Activated CD8-positive, alpha-beta memory T cell treated with anti-CD3 and anti-CD28 coated beads, Interleukin-2, amount 10 ng/mL, durations not matched to agents 7 days and 5 days (primary cell): ENCODE data around the gene GTF3C4. TPM values are rescaled to one million over a fixed set of nuclear protein-coding genes. Genes with fewer than 3 reads are reported as not detected.

ENCODE experiments used
- ATAC-seq: fragments of 150-1000 bp; cut with Tn5 transposase; one replicate; pipeline ENCODE4 v1.10.0; 2021; ENCODE audit warnings: moderate library complexity
- CTCF ChIA-PET: fragments of 350-600 bp; sonication (Branson Sonifier 250); formaldehyde crosslinking; loops from one replicate; lab custom pipeline; 2021; ENCODE audit warnings: antibody characterized with exemption; lab: Charles Lee
- DNase-seq: peaks from one replicate; pipeline ENCODE4 v3.0.0-alpha.2; 2020
- H3K27ac Mint-ChIP-seq: one replicate; pipeline ENCODE4 v1.8.0; 2021; ENCODE audit warnings: mild to moderate bottlenecking, mixed read lengths
- H3K27me3 Mint-ChIP-seq: one replicate; pipeline ENCODE4 v1.8.0; 2021; ENCODE audit warnings: mixed read lengths
- H3K36me3 Mint-ChIP-seq: one replicate; pipeline ENCODE4 v1.8.0; 2021; ENCODE audit warnings: mild to moderate bottlenecking, mixed read lengths
- H3K4me1 Mint-ChIP-seq: one replicate; pipeline ENCODE4 v1.8.0; 2021; ENCODE audit warnings: mixed read lengths
- H3K4me3 Mint-ChIP-seq: one replicate; pipeline ENCODE4 v1.8.0; 2021; ENCODE audit warnings: mild to moderate bottlenecking, moderate library complexity, mixed read lengths
- H3K9me3 Mint-ChIP-seq: one replicate; pipeline ENCODE4 v1.8.0; 2022; ENCODE audit warnings: low read depth, mixed read lengths
- total RNA-seq, 2 experiments: library from RNA; stranded (reverse); gene quantifications; one replicate each; pipeline ENCODE4 v1.2.3, GENCODE V29; 2021

The GTF3C4 gene
- total RNA-seq, 2 experiments from 2014 or later = 11.8 to 16.0 TPM

DNA sequence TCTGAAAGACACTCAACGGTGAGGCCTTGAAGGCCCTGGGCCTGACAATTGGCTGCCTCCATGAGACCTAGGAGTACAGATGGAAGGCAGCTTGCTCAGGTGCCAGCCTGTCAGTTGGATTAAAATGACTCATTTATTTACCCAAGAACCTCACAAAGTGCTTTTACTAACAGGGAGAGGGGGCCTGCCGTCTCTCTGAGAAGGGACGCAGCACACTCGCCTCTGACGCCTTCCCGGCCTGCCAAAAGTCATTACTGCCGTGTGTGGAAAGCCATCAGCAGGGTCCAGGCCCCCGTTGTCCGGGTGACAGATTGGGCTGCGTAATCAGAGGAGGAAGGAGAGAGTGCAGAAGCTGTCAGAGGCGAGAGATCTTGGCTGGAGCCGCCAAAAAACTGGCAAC lies 32.9 kb upstream of the GTF3C4 start:
- ATAC-seq (no peak), DNase-seq (no peak)
- Mint-ChIP-seq H3K36me3 (peaks cover 1% of the 10 kb centered on the region), H3K27ac (no peak overlapping the region), H3K4me1 (no peaks in the 10 kb centered on the region), H3K27me3 (no peaks in the 10 kb centered on the region), H3K4me3 (no peak overlapping the region), H3K9me3 (no peaks in the 10 kb centered on the region)
- CTCF ChIA-PET = interaction anchor here (1.9 kb wide), 1 partner anchor 12 kb away, joined by 4 read pairs; no protein-coding TSS in a partner anchor

DNA sequence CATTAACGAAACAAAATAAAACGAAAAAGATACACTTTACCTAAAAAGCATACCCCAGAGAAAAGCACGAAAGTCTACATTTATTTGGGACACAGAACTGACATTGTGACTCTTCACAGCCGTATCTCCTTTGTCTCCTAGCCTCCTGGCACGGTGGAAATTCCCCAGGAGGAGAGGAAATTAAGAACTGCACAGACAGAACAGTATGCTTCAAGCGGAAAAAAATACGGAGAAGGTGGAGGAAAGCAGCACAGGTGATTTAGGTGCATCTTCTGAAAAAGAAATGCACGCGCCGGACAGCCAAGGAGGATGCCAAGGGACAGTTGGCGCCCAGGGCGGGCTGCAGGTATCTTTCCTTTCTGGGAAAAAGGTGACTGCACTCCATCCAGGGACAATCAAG lies 32.5 kb upstream of the GTF3C4 start:
- H3K4me3 Mint-ChIP-seq = no peak overlapping the region

DNA sequence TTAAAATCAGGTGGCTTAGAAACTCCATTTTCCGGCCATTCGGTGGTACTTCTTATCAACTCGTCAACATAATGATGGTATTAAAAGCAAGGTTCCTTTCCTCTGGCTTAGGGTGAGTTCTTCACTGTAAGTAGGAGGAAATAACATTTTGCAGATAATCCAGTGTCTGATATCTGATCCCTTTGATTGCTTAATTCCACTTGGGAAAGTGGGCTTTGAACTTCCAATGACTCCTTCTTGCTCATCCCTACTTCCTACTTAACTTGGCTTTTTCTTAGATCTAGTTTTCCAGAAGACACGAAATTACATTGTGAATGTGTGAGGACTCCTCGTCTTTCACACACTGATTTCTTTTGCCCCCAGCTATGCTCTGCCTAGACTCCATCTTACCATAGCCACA lies 32.0 kb upstream of the GTF3C4 start:
- H3K4me1 Mint-ChIP-seq = no peaks in the 10 kb centered on the region
- H3K27me3 Mint-ChIP-seq = no peaks in the 10 kb centered on the region
- no peak for ATAC-seq
- no peaks in the 10 kb centered on the region for H3K9me3 Mint-ChIP-seq
- H3K27ac Mint-ChIP-seq = no peak overlapping the region
- H3K4me3 Mint-ChIP-seq = no peak overlapping the region
- no peak for DNase-seq
- CTCF ChIA-PET = no interaction called here
- H3K36me3 Mint-ChIP-seq = peaks cover 1% of the 10 kb centered on the region

More for the DNA sequence above, 32.5 kb upstream of the GTF3C4 start:
- H3K27ac Mint-ChIP-seq = no peak overlapping the region
- H3K4me1 Mint-ChIP-seq = no peaks in the 10 kb centered on the region
- H3K27me3 Mint-ChIP-seq = no peaks in the 10 kb centered on the region
- CTCF ChIA-PET = no interaction called here
- no peaks in the 10 kb centered on the region for H3K9me3 Mint-ChIP-seq
- ATAC-seq = no peak
- DNase-seq = no peak
- H3K36me3 Mint-ChIP-seq = peaks cover 1% of the 10 kb centered on the region

DNA sequence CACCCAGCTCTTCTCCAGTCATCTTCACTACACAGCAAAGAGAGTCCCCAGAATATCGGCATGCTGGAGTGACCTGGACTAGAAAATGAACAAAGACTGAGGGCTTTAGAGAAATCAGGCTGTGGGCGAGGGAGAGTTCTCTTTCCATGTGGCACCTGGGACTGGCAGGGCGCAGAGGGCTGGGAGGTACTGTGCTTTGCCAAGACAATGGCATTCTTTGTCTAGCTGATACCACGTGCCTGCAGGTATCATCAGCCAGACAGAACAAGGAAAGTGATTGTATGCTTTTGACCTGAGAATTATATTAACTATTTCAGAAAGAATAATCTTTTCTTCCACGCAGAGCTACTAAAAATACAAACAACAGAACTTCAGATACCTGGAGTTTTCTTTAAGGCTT lies 30.9 kb upstream of the GTF3C4 start:
- Mint-ChIP-seq H3K27me3 (no peaks in the 10 kb centered on the region), H3K9me3 (no peaks in the 10 kb centered on the region), H3K27ac (no peak overlapping the region), H3K4me3 (no peak overlapping the region), H3K4me1 (peaks cover 2% of the 10 kb centered on the region), H3K36me3 (no peaks in the 10 kb centered on the region)
- no peak for DNase-seq
- ATAC-seq = no peak
- CTCF ChIA-PET = no interaction called here

DNA sequence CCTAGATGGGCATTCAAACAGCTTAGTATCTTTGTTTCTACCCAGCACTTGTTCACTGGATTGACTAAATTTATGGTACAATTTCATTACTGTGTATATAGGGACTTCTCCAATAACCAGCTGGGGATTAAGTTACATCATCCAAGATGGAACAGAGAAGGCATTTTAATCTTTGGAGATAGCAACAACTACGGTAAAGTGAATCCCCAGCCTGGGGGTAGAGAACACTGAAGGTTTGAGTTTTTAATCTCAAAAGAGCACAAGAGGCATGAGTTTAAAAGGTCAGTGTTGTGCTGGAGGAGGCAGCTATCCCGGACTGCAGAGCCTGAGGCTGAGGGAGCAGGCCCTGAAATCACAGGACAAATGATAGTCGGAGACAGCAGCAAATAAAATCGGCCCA lies 29.0 kb upstream of the GTF3C4 start:
- CTCF ChIA-PET = no interaction called here
- peaks cover 2% of the 10 kb centered on the region for H3K4me1 Mint-ChIP-seq
- H3K9me3 Mint-ChIP-seq = no peaks in the 10 kb centered on the region
- DNase-seq = no peak
- no peak for ATAC-seq
- no peak overlapping the region for H3K4me3 Mint-ChIP-seq
- H3K27ac Mint-ChIP-seq = no peak overlapping the region
- peaks cover 9% of the 10 kb centered on the region for H3K36me3 Mint-ChIP-seq
- H3K27me3 Mint-ChIP-seq = no peaks in the 10 kb centered on the region

DNA sequence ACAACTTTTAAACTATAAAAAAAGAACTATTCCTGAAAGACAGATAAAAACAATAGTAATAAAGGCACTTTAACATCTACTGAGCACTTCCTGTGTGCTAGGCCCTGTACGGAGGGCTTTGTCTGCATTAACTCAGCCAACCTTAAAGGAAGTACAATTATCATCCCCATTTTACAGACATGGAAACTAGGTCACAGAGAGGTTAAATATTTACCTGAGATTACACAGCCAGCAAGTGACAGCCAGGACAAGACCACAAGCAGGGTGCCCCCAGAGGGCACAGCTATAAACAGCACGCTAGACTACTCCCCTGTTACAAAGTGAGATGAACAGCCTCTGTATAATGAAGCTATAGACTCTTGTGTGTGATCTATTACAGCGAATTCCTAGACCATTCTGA lies 26.0 kb upstream of the GTF3C4 start:
- Mint-ChIP-seq H3K4me3 (no peak overlapping the region), H3K36me3 (peaks cover 13% of the 10 kb centered on the region)
- ATAC-seq = peak; percentile 61

DNA sequence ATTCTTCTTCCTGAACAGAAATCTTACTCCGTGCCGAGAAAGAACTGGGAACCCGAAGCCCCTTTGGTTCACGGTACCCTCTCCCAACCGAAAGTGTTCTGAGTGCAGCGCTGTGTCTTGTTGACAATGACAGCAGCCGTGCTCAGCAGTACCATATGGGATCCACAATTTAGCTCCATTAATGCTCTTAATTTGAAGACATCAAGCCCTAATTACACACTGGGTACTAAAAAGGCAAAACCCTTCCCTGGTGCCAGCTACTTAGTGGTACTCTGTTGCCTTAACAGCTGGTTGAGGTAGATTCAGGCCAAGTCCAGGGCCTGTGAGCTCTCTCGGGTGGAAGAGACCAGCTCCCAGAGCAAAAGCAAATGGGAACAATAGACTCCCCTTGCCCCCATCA lies 25.0 kb upstream of the GTF3C4 start:
- Mint-ChIP-seq H3K27me3 (no peaks in the 10 kb centered on the region), H3K4me3 (no peak overlapping the region), H3K9me3 (no peaks in the 10 kb centered on the region), H3K4me1 (peaks cover 2% of the 10 kb centered on the region), H3K36me3 (peaks cover 16% of the 10 kb centered on the region), H3K27ac (no peak overlapping the region)
- ATAC-seq = no peak
- CTCF ChIA-PET = interaction anchor here (1.6 kb wide), 1 partner anchor 29 kb away, joined by 4 read pairs; no protein-coding TSS in a partner anchor
- DNase-seq = no peak

More for the DNA sequence above, 26.0 kb upstream of the GTF3C4 start:
- DNase-seq = no peak
- CTCF ChIA-PET = interaction anchor here (0.8 to 1.6 kb wide), 2 partner anchors 28 to 125 kb away, joined by 3 to 4 read pairs; no protein-coding TSS in a partner anchor
- Mint-ChIP-seq H3K4me1 (peaks cover 2% of the 10 kb centered on the region), H3K27ac (no peak overlapping the region), H3K9me3 (no peaks in the 10 kb centered on the region), H3K27me3 (no peaks in the 10 kb centered on the region)

DNA sequence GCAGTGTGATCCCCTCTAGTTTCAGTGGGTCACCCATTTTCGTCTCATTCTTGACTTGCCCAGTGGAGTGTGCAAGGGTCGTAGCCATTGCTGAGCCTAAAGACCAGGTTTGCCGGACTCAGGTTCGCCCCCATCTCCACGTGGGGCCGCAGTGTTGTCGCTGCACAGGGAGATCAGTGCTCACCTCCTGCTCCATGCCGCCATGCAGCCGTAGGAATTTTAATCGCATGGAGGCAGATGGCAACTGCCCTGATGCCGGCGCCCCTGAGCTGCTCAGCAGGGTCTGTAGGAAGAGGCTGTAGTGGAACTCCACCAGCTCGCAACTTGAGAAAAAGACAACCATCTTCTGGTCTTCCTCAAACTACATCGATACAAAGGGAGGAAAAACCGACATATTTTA lies 24.6 kb upstream of the GTF3C4 start:
- CTCF ChIA-PET = no interaction called here
- peaks cover 2% of the 10 kb centered on the region for H3K4me1 Mint-ChIP-seq
- DNase-seq = no peak
- no peaks in the 10 kb centered on the region for H3K9me3 Mint-ChIP-seq
- no peak for ATAC-seq
- no peaks in the 10 kb centered on the region for H3K27me3 Mint-ChIP-seq
- H3K4me3 Mint-ChIP-seq = no peak overlapping the region
- H3K27ac Mint-ChIP-seq = no peak overlapping the region
- H3K36me3 Mint-ChIP-seq = peaks cover 16% of the 10 kb centered on the region

DNA sequence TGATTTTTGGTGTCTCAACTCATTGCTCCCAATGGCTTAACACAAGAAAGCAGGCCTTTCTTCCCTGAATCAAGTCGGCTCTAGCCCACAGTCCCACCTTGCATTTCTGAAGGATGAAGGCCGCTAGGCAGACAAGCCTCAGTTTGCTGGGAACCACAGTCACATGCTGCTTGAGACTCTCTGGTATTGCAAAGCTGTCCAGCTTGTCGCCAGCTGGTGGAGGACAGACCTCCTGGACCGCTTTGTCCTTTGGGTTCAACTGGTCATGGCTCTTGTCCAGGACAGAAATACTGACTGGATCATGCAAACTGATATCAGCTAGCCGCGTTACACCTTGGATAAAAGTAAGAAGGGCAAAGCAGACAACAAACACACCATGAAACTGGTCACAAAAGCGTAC lies 23.5 kb upstream of the GTF3C4 start:
- CTCF ChIA-PET = interaction anchor here (1.4 kb wide), 1 partner anchor 43 kb away, joined by 3 read pairs; no protein-coding TSS in a partner anchor
- Mint-ChIP-seq H3K27me3 (no peaks in the 10 kb centered on the region), H3K4me3 (no peak overlapping the region), H3K36me3 (peaks cover 16% of the 10 kb centered on the region), H3K9me3 (no peaks in the 10 kb centered on the region), H3K27ac (no peak overlapping the region), H3K4me1 (peaks cover 2% of the 10 kb centered on the region)
- no peak for ATAC-seq
- DNase-seq = no peak

DNA sequence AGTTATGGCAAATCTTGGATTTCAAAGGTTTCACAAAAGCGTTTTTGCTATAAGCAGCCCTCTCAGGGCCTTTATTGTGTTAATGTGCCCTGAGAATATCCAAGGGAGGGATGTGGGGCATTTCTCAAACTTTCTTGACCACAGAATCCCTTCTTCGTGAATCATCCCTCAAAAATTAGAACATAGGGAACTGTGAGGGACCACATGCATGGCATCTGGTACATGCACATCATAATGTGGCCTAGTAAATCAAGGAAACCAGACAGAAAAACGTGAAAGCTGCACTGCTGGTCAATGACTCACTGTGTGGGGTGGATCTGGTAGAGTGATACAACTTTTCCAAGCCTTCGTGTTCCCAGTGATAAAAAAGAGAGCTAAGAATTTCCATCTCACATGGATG lies 22.9 kb upstream of the GTF3C4 start:
- no peak overlapping the region for H3K27ac Mint-ChIP-seq
- no peak for ATAC-seq
- CTCF ChIA-PET = interaction anchor here (1.0 to 1.4 kb wide), 2 partner anchors 23 to 43 kb away, joined by 3 to 4 read pairs; partner anchors contain the start of genes DDX31 and GTF3C4
- DNase-seq = no peak
- no peak overlapping the region for H3K4me3 Mint-ChIP-seq
- H3K27me3 Mint-ChIP-seq = no peaks in the 10 kb centered on the region
- H3K9me3 Mint-ChIP-seq = no peaks in the 10 kb centered on the region
- peaks cover 16% of the 10 kb centered on the region for H3K36me3 Mint-ChIP-seq
- peaks cover 2% of the 10 kb centered on the region for H3K4me1 Mint-ChIP-seq

DNA sequence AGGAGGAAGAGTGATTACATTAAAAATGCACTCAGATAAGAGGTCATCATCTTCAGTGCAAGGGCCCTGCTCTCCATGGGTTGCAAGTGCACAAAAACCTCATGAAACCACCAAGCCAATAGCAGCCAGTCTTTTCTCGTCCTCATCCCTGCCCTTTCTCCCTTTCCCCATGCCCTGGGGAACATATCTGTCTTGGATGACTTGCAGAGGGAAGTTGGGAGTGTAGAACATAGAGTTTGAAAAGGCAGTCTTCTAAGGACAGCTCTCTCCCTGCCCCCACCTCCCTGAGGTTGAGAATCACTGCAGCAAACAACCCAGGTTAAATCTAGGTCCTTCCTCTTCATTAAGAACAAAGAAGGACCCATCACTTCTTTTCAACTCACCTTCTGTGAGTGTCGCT lies 22.5 kb upstream of the GTF3C4 start:
- no peaks in the 10 kb centered on the region for H3K27me3 Mint-ChIP-seq
- ATAC-seq (no peak), DNase-seq (no peak)
- CTCF ChIA-PET = interaction anchor here (1.0 to 1.4 kb wide), 2 partner anchors 22 to 44 kb away, joined by 3 to 4 read pairs; partner anchors contain the start of genes DDX31 and GTF3C4
- peaks cover 19% of the 10 kb centered on the region for H3K36me3 Mint-ChIP-seq
- no peaks in the 10 kb centered on the region for H3K9me3 Mint-ChIP-seq
- no peak overlapping the region for H3K4me3 Mint-ChIP-seq
- H3K27ac Mint-ChIP-seq = no peak overlapping the region
- peaks cover 2% of the 10 kb centered on the region for H3K4me1 Mint-ChIP-seq

DNA sequence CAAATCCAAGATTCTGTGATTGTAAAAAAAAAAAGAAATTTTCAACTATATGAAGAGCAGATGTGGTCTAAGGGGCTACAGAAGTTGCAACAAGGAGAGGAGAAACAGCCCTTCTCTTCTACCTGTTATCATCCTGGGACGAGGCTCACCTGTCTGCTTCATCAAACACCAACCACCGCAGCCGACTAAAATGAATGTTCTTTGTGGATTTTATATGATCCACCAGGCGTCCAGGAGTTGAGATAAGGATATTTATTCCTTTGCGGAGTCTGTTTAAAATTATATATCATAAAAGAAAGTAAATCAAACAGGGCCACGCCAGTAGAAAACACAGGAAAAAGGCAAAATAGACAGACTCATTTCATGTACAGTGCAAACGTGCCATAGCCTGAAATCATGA lies 22.0 kb upstream of the GTF3C4 start:
- H3K36me3 Mint-ChIP-seq = peaks cover 19% of the 10 kb centered on the region
- no peak for ATAC-seq
- no peak overlapping the region for H3K27ac Mint-ChIP-seq

DNA sequence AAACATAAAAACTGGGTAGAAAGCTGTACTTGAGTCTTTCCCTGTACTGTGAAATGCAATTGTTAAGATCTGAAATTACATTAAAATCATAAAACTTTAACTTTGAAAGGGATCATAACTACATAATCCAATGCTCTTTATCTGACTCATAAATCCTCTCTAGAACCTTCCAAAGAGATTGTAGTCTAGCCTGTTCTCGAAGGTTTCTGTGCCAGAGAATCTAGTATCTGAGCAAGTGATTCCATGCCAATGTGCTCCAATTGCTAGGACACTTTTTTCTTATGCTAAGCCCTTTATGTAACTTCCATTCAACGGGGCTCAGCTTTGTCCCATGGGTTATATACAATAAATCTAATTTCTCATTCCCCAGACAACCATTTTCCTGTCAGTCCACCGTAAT lies 21.6 kb upstream of the GTF3C4 start:
- Mint-ChIP-seq H3K4me3 (no peak overlapping the region), H3K4me1 (peaks cover 2% of the 10 kb centered on the region), H3K36me3 (peaks cover 19% of the 10 kb centered on the region), H3K27ac (no peak overlapping the region), H3K9me3 (no peaks in the 10 kb centered on the region), H3K27me3 (no peaks in the 10 kb centered on the region)
- ATAC-seq (no peak), DNase-seq (no peak)
- CTCF ChIA-PET = interaction anchor here (1.1 to 1.7 kb wide), 3 partner anchors 12 to 121 kb away, joined by 3 to 4 read pairs (median 3); no protein-coding TSS in a partner anchor

More for the DNA sequence above, 22.0 kb upstream of the GTF3C4 start:
- no peaks in the 10 kb centered on the region for H3K9me3 Mint-ChIP-seq
- no peak for DNase-seq
- H3K27me3 Mint-ChIP-seq = no peaks in the 10 kb centered on the region
- CTCF ChIA-PET = interaction anchor here (1.0 to 1.7 kb wide), 4 partner anchors 12 to 44 kb away, joined by 3 to 4 read pairs (median 4); partner anchors contain the start of genes DDX31 and GTF3C4
- no peak overlapping the region for H3K4me3 Mint-ChIP-seq
- H3K4me1 Mint-ChIP-seq = peaks cover 2% of the 10 kb centered on the region

DNA sequence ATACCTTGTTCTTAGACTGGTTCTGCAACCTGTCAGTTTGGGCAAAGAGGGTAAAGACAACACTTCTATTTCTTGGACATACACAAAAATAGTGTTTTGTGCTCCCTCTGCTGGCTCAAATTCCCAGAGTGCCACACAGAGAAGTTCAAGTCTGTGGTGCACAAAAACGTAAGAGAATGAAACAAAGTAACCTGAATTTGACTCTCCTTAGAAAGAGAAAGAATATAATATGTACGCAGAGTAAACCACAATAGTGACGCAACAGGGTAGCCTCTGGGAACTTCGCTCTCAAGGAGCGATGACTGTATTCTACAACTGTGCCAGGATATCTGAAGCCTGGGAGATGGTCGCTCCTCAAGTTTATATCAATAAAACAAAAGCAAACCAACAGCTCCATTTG lies 19.0 kb upstream of the GTF3C4 start:
- ATAC-seq = no peak
- H3K27me3 Mint-ChIP-seq = no peaks in the 10 kb centered on the region
- H3K27ac Mint-ChIP-seq = no peak overlapping the region
- peaks cover 12% of the 10 kb centered on the region for H3K36me3 Mint-ChIP-seq
- CTCF ChIA-PET = interaction anchor here (0.9 to 1.5 kb wide), 2 partner anchors 29 to 239 kb away, joined by 3 to 5 read pairs; no protein-coding TSS in a partner anchor
- no peaks in the 10 kb centered on the region for H3K9me3 Mint-ChIP-seq
- DNase-seq = no peak
- H3K4me1 Mint-ChIP-seq = no peaks in the 10 kb centered on the region
- H3K4me3 Mint-ChIP-seq = no peak overlapping the region
